AG09309 (cell line): ENCODE results near the gene PPP4C.

ENCODE experiments used
- DNase-seq: peaks from one replicate; pipeline ENCODE4 v3.0.0-alpha.2; 2010; ENCODE audit warnings: low read depth
- H3K4me3 ChIP-seq: 2 replicates; pipeline ENCODE4 v1.5.1; 2011; ENCODE audit warnings: mild to moderate bottlenecking, low read depth, low read length, moderate library complexity; ENCODE audit not compliant: control insufficient read depth
- TF ChIP-seq, protein P1 (sequence below): IDR thresholded peaks from 2 replicates; pipeline ENCODE4 v1.5.1; 2011; ENCODE audit warnings: mild to moderate bottlenecking, low read depth, low read length, inconsistent platforms; ENCODE audit not compliant: insufficient read depth, control insufficient read depth; ENCODE audit errors: missing control alignments

The PPP4C gene

DNA sequence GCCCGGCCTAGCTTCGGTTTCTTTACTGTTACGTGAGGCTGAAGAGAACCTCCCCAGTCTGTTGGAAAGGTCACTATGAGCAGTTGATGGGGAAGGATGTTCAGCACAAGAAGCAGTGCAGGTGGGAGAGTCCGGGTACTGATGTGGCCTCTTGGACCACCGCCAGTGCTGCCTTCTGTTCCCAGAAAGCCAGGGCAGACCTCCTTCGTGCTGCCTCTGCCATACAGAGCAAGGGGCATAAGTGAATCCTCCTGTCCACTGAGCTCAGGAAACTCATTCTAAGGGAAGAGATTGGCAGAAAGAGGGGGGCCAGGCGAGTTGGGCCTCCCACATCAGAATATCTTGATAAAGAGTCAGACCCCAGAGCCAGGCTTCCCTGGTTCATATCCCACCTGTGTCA lies 3.7 kb downstream of the PPP4C start:
- H3K4me3 ChIP-seq, result no peak overlapping the region
- TF ChIP-seq, protein P1, sequence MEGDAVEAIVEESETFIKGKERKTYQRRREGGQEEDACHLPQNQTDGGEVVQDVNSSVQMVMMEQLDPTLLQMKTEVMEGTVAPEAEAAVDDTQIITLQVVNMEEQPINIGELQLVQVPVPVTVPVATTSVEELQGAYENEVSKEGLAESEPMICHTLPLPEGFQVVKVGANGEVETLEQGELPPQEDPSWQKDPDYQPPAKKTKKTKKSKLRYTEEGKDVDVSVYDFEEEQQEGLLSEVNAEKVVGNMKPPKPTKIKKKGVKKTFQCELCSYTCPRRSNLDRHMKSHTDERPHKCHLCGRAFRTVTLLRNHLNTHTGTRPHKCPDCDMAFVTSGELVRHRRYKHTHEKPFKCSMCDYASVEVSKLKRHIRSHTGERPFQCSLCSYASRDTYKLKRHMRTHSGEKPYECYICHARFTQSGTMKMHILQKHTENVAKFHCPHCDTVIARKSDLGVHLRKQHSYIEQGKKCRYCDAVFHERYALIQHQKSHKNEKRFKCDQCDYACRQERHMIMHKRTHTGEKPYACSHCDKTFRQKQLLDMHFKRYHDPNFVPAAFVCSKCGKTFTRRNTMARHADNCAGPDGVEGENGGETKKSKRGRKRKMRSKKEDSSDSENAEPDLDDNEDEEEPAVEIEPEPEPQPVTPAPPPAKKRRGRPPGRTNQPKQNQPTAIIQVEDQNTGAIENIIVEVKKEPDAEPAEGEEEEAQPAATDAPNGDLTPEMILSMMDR, result no peak
- no peak for DNase-seq

DNA sequence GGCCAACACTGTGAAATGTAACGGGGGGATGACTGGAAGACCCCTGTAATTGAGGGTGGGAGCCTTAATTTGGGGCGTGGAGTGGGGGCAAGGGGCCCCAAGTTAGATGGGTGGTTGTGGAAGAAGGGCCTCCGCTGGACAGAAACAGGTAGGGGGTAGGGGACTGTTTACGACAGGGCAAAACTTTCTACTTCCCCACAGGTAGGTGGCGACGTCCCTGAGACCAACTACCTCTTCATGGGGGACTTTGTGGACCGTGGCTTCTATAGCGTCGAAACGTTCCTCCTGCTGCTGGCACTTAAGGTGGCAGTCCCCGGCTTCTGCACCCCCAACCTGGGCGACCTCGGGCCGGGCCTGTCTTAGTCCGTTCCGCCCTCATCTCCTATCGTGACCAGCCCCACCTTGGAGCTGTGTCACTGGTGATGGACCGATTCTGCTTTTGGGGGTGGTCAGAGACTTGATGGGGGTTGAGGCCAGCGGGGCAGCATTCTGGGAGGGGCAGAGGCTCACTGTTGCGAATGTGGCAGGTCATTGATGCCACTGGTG lies 6.8 kb downstream of the PPP4C start:
- TF ChIP-seq, protein P1, result peak; percentile 24
- no peak for DNase-seq

DNA sequence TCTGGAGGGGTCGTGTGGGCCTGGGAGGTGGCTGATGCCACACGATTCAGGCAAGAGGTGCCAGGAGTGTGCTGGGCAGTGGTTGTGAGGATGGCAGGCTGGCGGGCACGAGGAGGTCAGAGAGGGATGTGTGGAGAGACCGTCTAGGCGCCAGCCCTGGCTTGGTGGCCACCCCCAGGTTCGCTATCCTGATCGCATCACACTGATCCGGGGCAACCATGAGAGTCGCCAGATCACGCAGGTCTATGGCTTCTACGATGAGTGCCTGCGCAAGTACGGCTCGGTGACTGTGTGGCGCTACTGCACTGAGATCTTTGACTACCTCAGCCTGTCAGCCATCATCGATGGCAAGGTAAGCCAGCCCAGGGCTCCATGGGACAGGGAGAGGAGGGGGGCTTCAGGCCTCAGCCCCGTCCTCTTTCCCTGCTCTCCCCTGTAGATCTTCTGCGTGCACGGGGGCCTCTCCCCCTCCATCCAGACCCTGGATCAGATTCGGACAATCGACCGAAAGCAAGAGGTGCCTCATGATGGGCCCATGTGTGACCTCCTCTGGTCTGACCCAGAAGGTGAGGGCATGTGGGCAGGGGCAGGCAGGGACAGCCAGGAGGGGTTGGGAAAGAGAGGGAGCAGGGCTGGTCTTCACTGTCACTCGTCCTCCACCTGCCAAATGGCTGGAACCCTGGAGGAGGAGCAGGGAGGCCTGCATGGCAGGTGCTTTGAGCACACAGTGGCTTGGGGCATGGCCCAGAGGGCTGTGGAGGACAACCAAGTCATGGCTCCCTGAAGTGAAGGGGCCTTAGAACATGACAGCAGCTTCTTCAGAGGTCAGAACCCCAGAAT lies 7.6 kb downstream of the PPP4C start:
- DNase-seq, result no peak
- no peak overlapping the region for H3K4me3 ChIP-seq
- TF ChIP-seq, protein P1, result no peak

More for the DNA sequence above, 6.8 kb downstream of the PPP4C start:
- H3K4me3 ChIP-seq, result no peak overlapping the region

DNA sequence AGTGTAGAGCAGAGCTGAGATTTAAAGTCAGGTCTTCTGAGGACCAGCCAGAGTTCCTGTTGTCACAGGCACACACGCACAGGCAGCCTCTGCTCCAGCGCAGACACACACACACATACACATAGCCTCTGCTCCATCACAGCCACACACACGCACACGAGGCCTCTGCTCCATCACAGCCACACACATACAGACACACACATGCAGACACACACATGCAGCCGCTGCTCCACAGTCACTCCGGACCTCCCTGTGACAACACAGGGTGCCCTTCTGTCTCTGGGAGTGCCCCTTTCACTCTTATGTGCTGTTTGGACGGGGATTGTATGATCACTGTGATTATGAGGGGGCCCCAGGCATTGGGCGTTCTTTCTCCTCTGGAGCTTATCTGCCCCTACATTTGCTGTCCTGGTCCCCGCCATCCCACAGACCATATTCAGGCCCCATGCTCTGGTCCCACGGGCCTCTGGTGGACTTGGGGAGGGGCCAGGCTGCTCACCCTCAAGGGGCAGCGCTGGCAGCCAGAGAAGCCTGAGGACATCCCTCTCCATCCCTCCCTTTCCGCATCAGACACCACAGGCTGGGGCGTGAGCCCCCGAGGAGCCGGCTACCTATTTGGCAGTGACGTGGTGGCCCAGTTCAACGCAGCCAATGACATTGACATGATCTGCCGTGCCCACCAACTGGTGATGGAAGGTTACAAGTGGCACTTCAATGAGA lies 8.5 kb downstream of the PPP4C start:
- DNase-seq, result no peak
- H3K4me3 ChIP-seq, result no peak overlapping the region
- TF ChIP-seq, protein P1, result no peak

DNA sequence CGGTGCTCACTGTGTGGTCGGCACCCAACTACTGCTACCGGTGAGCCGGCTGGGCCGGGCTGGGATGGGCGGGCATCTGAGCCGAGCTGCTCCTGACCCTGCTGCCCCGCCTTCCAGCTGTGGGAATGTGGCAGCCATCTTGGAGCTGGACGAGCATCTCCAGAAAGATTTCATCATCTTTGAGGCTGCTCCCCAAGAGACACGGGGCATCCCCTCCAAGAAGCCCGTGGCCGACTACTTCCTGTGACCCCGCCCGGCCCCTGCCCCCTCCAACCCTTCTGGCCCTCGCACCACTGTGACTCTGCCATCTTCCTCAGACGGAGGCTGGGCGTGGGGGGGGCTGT lies 9.0 kb downstream of the PPP4C start:
- H3K4me3 ChIP-seq, result no peak overlapping the region
- no peak for DNase-seq
- TF ChIP-seq, protein P1, result no peak

DNA sequence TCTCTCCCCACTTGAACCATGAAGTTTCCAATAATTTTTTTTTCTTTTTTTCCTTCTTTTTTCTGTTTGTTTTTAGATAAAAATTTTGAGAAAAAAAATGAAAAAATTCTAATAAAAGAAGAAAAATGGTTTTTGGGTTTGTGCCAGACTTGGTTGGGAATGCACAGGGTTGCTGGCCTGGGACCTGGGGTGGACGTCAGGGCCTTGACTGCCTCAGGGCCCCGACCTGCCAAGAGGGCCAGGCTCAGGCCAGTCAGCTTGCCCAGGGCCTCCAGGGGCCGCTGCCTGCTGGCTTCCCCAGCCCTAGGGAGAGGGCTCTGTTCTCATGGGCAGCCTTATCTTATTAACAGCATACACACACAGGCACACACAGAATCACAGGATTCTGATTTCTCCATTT lies 9.5 kb downstream of the PPP4C start:
- no peak for DNase-seq
- no peak overlapping the region for H3K4me3 ChIP-seq
- TF ChIP-seq, protein P1, result no peak
